Activated naive CD4-positive, alpha-beta T cell treated with anti-CD3 and anti-CD28 coated beads, Interleukin-2, amount 50 U/mL, for 24 hours (primary cell): Measurements from ENCODE around the gene CTDSP1.

Experiments
- H3K27ac Mint-ChIP-seq: one replicate; pipeline ENCODE4 v1.8.0; 2021; ENCODE audit warnings: mild to moderate bottlenecking, mixed read lengths
- H3K27me3 Mint-ChIP-seq: one replicate; pipeline ENCODE4 v1.8.0; 2021; ENCODE audit warnings: mixed read lengths
- H3K36me3 Mint-ChIP-seq: one replicate; pipeline ENCODE4 v1.8.0; 2021; ENCODE audit warnings: mixed read lengths
- H3K4me1 Mint-ChIP-seq: one replicate; pipeline ENCODE4 v1.8.0; 2021; ENCODE audit warnings: mixed read lengths
- H3K4me3 Mint-ChIP-seq: one replicate; pipeline ENCODE4 v1.8.0; 2021; ENCODE audit warnings: mild to moderate bottlenecking, mixed read lengths
- H3K9me3 Mint-ChIP-seq: one replicate; pipeline ENCODE4 v1.8.0; 2021; ENCODE audit warnings: mixed read lengths

CTDSP1 gene

GRCh38 chr2:218392891-218393462, 6.7 kb upstream of the CTDSP1 start:
- H3K27me3 Mint-ChIP-seq, result no peaks in the 10 kb centered on the region
- peaks cover 27% of the 10 kb centered on the region for H3K4me1 Mint-ChIP-seq
- H3K36me3 Mint-ChIP-seq, result no peaks in the 10 kb centered on the region
- H3K4me3 Mint-ChIP-seq, result no peak overlapping the region
- H3K9me3 Mint-ChIP-seq, result no peaks in the 10 kb centered on the region
- no peak overlapping the region for H3K27ac Mint-ChIP-seq

- peak overlapping the region; percentile 61 for H3K27ac Mint-ChIP-seq
Observed at GRCh38 chr2:218393750-218394290, 5.8 kb upstream of the CTDSP1 start.

GRCh38 chr2:218394298-218395089, 5.2 kb upstream of the CTDSP1 start:
- H3K36me3 Mint-ChIP-seq, result no peaks in the 10 kb centered on the region
- H3K9me3 Mint-ChIP-seq, result no peaks in the 10 kb centered on the region
- H3K4me1 Mint-ChIP-seq, result peaks cover 28% of the 10 kb centered on the region
- no peaks in the 10 kb centered on the region for H3K27me3 Mint-ChIP-seq
- H3K27ac Mint-ChIP-seq, result peak overlapping the region; percentile 61
- peak overlapping the region; percentile 1 for H3K4me3 Mint-ChIP-seq

More at GRCh38 chr2:218393750-218394290, 5.8 kb upstream of the CTDSP1 start:
- H3K4me3 Mint-ChIP-seq, result peak overlapping the region; percentile 1
- peaks cover 28% of the 10 kb centered on the region for H3K4me1 Mint-ChIP-seq
- H3K27me3 Mint-ChIP-seq, result no peaks in the 10 kb centered on the region
- no peaks in the 10 kb centered on the region for H3K36me3 Mint-ChIP-seq
- H3K9me3 Mint-ChIP-seq, result no peaks in the 10 kb centered on the region

DNA sequence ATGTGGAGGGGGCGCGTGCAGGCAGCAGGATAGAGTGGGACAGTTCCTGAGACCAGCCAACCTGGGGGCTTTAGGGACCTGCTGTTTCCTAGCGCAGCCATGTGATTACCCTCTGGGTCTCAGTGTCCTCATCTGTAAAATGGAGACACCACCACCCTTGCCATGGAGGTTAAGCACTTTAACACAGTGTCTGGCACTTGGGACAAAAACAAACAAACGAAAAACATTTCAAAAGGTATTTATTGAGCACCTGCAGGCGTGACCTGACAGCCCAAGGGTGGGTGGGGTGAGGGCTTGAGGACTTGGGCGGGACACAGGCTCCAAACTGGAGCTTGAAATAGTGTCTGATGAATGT, 4.6 kb upstream of the CTDSP1 start:
- H3K9me3 Mint-ChIP-seq, result no peaks in the 10 kb centered on the region
- no peaks in the 10 kb centered on the region for H3K27me3 Mint-ChIP-seq
- H3K4me3 Mint-ChIP-seq, result no peak overlapping the region
- peaks cover 28% of the 10 kb centered on the region for H3K4me1 Mint-ChIP-seq
- H3K36me3 Mint-ChIP-seq, result no peaks in the 10 kb centered on the region
- H3K27ac Mint-ChIP-seq, result no peak overlapping the region

- no peaks in the 10 kb centered on the region for H3K36me3 Mint-ChIP-seq
- peak overlapping the region; percentile 84 for H3K27ac Mint-ChIP-seq
- no peaks in the 10 kb centered on the region for H3K27me3 Mint-ChIP-seq
- no peaks in the 10 kb centered on the region for H3K9me3 Mint-ChIP-seq
- H3K4me1 Mint-ChIP-seq, result peaks cover 28% of the 10 kb centered on the region
- H3K4me3 Mint-ChIP-seq, result peak overlapping the region; percentile 91
Observed at GRCh38 chr2:218395456-218395825, 4.2 kb upstream of the CTDSP1 start.

DNA sequence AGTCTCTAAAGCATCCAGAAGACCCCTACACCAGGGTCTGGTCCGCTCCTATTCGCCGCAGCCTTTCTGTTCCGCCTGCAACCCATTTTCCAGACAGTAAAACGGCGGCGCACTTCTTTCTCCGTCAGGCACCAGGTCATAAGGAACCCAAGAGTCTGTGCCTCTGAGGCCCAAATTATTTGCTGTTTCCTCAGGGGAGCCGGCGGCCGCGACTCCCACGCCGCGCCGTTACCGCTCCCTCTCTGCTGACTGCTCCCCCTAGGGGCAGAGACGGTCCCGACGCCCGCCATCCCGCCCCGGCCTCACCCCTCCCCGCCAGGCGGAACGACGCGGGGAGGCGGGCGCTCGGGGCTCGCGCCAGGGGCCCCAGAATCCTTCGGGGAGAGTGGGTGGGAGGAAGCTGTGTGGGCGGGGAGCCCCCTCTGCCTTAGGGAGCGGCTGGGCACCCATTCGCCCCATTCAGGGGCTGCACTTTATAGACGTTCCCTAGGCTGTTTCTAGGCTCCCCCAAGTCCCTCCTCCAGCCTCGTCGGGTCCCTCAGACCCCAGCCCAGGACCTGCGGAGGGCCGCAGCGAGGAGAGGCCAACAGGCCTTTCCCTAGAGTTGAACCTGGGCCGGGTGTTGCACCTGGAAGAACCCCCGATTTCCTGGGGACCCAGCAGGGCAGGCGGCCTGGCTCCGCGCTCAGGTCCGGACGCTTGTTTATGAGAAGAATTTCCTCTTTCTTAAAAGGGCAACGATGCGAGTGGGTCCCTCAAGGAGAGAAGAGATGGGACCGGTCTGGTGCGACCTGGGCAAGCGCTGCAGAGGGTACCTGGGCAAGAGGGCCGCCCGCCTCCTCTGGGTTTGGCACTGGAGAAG, 3.6 kb upstream of the CTDSP1 start:
- H3K36me3 Mint-ChIP-seq, result no peaks in the 10 kb centered on the region
- no peaks in the 10 kb centered on the region for H3K9me3 Mint-ChIP-seq
- peak overlapping the region; percentile 93 for H3K27ac Mint-ChIP-seq
- peak overlapping the region; percentile 91 for H3K4me3 Mint-ChIP-seq
- peaks cover 28% of the 10 kb centered on the region for H3K4me1 Mint-ChIP-seq
- no peaks in the 10 kb centered on the region for H3K27me3 Mint-ChIP-seq

GRCh38 chr2:218396688-218397462, 2.8 kb upstream of the CTDSP1 start:
- H3K27ac Mint-ChIP-seq, result peak overlapping the region; percentile 70
- H3K36me3 Mint-ChIP-seq, result no peaks in the 10 kb centered on the region
- H3K27me3 Mint-ChIP-seq, result no peaks in the 10 kb centered on the region
- H3K9me3 Mint-ChIP-seq, result no peaks in the 10 kb centered on the region
- peak overlapping the region; percentile 91 for H3K4me3 Mint-ChIP-seq
- peaks cover 35% of the 10 kb centered on the region for H3K4me1 Mint-ChIP-seq

DNA sequence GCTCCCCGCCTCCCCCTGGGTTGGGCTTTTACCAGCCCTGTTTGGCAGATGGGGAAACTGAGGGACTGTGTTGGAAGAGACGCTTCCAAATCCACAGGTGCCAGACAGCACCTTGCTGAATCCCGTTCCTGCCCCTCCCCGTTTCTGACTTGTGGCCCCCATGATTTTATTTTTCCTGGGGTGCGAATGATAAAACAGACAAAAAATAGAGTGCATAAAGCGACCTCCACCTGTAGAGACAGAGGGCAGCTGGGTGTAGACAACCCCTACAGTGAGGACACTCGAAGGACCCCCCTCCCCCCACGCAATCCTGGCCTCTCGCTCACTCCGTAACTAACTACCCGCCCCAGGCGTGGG, 2.2 kb upstream of the CTDSP1 start:
- peaks cover 38% of the 10 kb centered on the region for H3K4me1 Mint-ChIP-seq
- H3K36me3 Mint-ChIP-seq, result no peaks in the 10 kb centered on the region
- no peaks in the 10 kb centered on the region for H3K27me3 Mint-ChIP-seq
- no peaks in the 10 kb centered on the region for H3K9me3 Mint-ChIP-seq
- H3K4me3 Mint-ChIP-seq, result peak overlapping the region; percentile 91
- H3K27ac Mint-ChIP-seq, result peak overlapping the region; percentile 70

DNA sequence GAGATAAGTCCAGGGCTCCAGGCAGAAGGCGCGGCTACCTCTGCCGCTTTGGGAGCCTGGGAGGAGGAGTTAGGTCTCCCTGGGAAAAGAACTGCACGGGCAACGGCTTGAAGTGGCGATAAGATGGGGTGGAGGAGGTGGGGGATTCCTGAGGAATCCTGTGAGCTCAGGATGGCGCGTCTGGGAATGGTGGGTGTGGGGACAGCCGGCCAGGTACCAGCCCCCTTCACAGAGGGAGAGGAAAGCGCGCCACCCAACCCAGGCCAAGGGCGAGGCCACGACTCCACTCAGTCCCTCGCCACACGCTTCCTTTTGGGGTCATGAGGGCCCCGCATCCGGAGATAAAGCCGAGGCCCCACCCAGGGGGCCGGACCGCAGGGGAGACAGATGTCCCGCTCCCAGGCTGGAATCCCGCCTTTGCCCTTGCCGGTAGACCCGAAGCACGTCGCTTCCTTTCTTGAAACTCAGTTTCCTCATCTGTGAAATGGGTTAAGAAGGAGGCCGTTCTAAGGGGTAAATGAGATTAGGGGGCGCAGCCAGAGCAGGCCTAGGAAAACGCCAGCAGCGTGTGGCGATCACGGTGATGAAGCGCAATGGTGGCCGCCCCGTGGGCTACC, 1.7 kb upstream of the CTDSP1 start:
- H3K27me3 Mint-ChIP-seq, result no peaks in the 10 kb centered on the region

DNA sequence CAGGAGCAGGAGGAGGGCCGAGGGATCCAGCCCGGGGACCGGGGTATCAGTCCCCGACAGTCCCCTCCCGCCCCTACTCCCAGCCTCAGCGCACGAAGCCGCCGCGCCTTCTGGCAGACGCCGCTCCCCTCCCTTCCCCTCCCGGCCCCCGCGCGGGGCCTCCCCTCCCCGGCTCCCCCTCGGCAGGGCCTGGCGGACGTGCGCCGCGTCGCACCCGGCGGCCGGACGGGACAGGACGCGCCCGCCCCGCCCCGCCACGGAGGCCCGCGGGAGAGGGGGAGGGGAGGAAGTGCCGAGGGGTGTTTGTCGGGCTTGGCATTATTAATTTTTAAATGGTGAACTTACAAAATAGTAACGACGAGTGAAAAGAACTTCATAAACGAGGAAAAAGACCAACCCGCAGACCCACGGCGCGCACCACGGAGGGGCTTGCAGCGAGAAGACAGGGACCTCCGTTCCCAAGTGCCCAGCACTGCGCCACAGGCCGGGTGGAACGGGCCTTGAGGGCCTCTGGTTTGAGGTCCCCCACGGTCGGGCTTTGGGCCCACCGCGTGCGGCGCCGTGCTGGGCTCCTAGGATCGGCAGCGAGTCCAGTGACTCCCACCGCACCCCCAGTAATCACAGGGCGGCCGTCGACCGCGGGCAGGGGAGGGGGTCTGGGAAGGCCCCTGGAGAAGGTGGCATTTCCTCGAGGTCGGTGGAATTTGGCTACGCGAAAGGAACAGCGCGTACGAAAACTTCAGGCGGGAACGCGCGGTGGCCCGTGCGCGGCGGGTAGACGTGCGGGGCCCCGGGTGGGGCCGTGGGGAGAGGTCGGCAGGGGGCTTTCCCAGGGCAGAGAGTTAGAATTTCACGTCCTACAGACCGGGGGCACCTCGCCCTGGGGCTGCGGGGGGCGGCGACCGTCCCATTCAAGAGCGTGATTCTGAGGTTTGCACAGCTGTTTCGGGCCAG, 954 bp upstream of the CTDSP1 start:
- peak overlapping the region; percentile 55 for H3K27ac Mint-ChIP-seq
- H3K4me1 Mint-ChIP-seq, result peaks cover 47% of the 10 kb centered on the region
- H3K27me3 Mint-ChIP-seq, result no peaks in the 10 kb centered on the region
- H3K4me3 Mint-ChIP-seq, result peak overlapping the region; percentile 91
- peaks cover 2% of the 10 kb centered on the region for H3K36me3 Mint-ChIP-seq
- H3K9me3 Mint-ChIP-seq, result no peaks in the 10 kb centered on the region

More for the DNA sequence above, 1.7 kb upstream of the CTDSP1 start:
- Mint-ChIP-seq H3K4me1 (peaks cover 40% of the 10 kb centered on the region), H3K4me3 (peak overlapping the region; percentile 91), H3K9me3 (no peaks in the 10 kb centered on the region), H3K27ac (peak overlapping the region; percentile 51), H3K36me3 (no peaks in the 10 kb centered on the region)

DNA sequence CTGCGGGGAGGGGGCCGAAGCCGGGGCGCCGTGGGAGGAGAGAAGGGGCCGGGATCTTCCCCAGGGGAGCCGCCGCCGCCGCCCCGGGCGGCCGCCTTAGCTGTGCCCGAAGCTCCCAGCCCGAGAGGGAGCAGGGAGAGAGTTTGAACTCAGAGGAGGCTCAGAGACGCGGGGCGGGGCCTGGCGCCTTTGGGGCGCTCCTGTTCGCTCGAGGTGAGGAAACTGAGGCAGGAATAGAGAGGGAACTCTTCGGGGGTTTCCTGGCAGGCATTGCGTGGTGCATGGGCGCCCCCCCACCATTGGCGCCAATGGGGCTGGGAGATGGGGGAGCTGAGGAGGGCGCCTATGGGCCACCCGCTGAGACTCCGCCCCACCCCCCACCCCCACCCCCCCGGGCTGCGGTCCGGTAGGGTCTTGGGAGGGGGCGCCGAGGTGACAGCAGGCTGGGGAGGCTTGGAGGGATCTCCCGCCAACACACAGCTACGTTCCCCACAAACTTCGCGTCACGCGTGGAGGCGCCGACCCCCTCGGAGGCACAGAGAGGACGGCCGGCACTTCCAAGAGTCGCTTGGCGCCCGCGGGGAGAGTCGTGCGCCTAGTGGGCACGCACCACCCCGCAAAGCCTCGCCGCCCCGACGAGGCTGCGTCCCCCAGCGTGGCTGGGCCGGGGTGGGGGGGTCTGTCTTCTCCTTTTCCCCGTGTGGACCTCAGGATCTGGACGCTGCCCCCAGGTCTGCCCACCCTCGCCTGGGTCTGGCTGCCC, 680 bp downstream of the CTDSP1 start:
- Mint-ChIP-seq H3K27me3 (no peaks in the 10 kb centered on the region), H3K4me3 (peak overlapping the region; percentile 93), H3K4me1 (peaks cover 58% of the 10 kb centered on the region), H3K9me3 (no peaks in the 10 kb centered on the region), H3K36me3 (peaks cover 2% of the 10 kb centered on the region), H3K27ac (no peak overlapping the region)

DNA sequence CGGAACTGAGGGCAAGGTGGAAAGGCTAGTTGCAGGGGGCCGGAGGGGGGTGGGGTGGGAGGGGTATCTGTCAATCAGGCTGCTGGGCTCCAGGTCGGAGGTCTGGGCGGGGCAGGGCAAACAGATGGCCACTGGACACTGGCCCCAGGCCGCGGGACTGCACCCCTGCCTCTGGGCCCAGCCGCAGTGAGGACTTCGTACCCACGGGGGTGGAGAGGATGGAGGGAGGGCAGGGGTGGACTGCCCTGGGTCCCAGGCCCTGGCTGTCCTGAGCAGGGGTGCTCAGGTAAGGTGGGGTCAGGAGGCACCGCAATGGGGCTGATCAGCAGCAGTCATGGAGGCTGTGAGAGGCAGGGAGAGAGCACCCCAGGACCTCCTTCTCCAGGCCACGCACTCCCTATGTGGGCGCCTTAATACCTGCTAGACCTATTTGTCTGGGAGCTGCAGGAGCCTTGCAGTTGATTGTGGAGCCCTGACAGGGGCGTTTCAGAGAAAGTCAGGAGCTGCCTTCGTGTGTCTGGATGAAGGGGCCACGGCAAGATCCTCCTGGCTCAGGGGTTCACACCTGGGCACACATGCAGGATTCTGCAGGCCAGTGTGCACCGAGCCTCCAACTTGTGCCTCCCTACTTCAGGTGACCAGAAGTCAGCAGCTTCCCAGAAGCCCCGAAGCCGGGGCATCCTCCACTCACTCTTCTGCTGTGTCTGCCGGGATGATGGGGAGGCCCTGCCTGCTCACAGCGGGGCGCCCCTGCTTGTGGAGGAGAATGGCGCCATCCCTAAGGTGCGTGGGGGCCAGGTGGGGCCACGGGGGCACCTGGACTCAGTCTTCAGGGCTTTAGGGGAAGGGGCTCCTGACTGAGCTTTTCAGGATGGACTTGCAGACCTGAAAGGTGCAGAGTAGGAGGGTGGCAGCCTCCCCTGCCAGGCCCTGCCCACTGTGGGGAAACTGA, 1.5 kb downstream of the CTDSP1 start:
- H3K27ac Mint-ChIP-seq, result no peak overlapping the region
- no peaks in the 10 kb centered on the region for H3K27me3 Mint-ChIP-seq
- H3K4me3 Mint-ChIP-seq, result peak overlapping the region; percentile 69
- H3K9me3 Mint-ChIP-seq, result no peaks in the 10 kb centered on the region
- H3K36me3 Mint-ChIP-seq, result peaks cover 2% of the 10 kb centered on the region
- H3K4me1 Mint-ChIP-seq, result peaks cover 59% of the 10 kb centered on the region
